ENCODE data around the gene ZNF831.

Gene ZNF831

GRCh38 chr20:59163631-59164530, at the start of gene ZNF831:
TSS of gene ZNF831 (plus strand) at chr20:59163821. CDS start at chr20:59191020, 27,199 bp downstream.
- DNase-seq = no peak

GRCh38 chr20:59117526-59117925, 46.1 kb upstream of the ZNF831 start:
- DNase-seq = no peak

GRCh38 chr20:59118855-59119254, 44.8 kb upstream of the ZNF831 start:
- no peak for DNase-seq

GRCh38 chr20:59120491-59120890, 43.1 kb upstream of the ZNF831 start:
- DNase-seq = no peak

GRCh38 chr20:59120919-59121318, 42.7 kb upstream of the ZNF831 start:
- DNase-seq = no peak

- no peak for DNase-seq
Measured at GRCh38 chr20:59121714-59122565, 41.7 kb upstream of the ZNF831 start.

GRCh38 chr20:59122566-59122919, 41.1 kb upstream of the ZNF831 start:
- DNase-seq = no peak

GRCh38 chr20:59123011-59123677, 40.5 kb upstream of the ZNF831 start:
- no peak for DNase-seq

- DNase-seq = no peak
Measured at GRCh38 chr20:59123678-59124255, 39.9 kb upstream of the ZNF831 start.

- DNase-seq = no peak
Measured at GRCh38 chr20:59124296-59125029, 39.2 kb upstream of the ZNF831 start.

- no peak for DNase-seq
Measured at GRCh38 chr20:59125332-59125731, 38.3 kb upstream of the ZNF831 start.

GRCh38 chr20:59125836-59126235, 37.8 kb upstream of the ZNF831 start:
- no peak for DNase-seq

- DNase-seq = no peak
Measured at GRCh38 chr20:59127839-59128238, 35.8 kb upstream of the ZNF831 start.

- DNase-seq = no peak
Measured at GRCh38 chr20:59131551-59132285, 31.9 kb upstream of the ZNF831 start.

GRCh38 chr20:59134182-59134581, 29.4 kb upstream of the ZNF831 start:
- peak; percentile 2 for DNase-seq

- DNase-seq = no peak
Measured at GRCh38 chr20:59135093-59135492, 28.5 kb upstream of the ZNF831 start.

- no peak for DNase-seq
Measured at GRCh38 chr20:59136027-59136426, 27.6 kb upstream of the ZNF831 start.

- no peak for DNase-seq
Measured at GRCh38 chr20:59137532-59137931, 26.1 kb upstream of the ZNF831 start.

- DNase-seq = no peak
Measured at GRCh38 chr20:59138114-59138748, 25.4 kb upstream of the ZNF831 start.

GRCh38 chr20:59139998-59140397, 23.6 kb upstream of the ZNF831 start:
- DNase-seq = no peak

Measured in SIG-M5 (cell line).